Activated CD4-positive, alpha-beta memory T cell treated with anti-CD3 and anti-CD28 coated beads for 36 hours (primary cell): Measurements from ENCODE around the gene CGRRF1. TPM values are rescaled to one million over a fixed set of nuclear protein-coding genes. Genes with fewer than 3 reads are reported as not detected.

Experiments used
- CTCF ChIA-PET: fragments of 350-600 bp; sonication (Branson Sonifier 250); formaldehyde crosslinking; loops from one replicate; lab custom pipeline; 2021; ENCODE audit warnings: antibody characterized with exemption, inconsistent platforms; lab: Charles Lee
- POLR2A ChIA-PET: fragments of 350-600 bp; sonication (Branson Sonifier 250); formaldehyde crosslinking; loops from one replicate; lab custom pipeline; 2021; ENCODE audit warnings: antibody characterized with exemption; lab: Charles Lee
- DNase-seq: peaks from one replicate; pipeline ENCODE4 v3.0.0-alpha.2; 2020
- H3K27ac Mint-ChIP-seq: one replicate; pipeline ENCODE4 v1.8.0; 2021; ENCODE audit warnings: mixed read lengths
- H3K27me3 Mint-ChIP-seq: one replicate; pipeline ENCODE4 v1.8.0; 2021; ENCODE audit warnings: mixed read lengths
- H3K36me3 Mint-ChIP-seq: one replicate; pipeline ENCODE4 v1.8.0; 2021; ENCODE audit warnings: mixed read lengths
- H3K4me1 Mint-ChIP-seq: one replicate; pipeline ENCODE4 v1.8.0; 2021; ENCODE audit warnings: low read depth, mixed read lengths
- H3K4me3 Mint-ChIP-seq: one replicate; pipeline ENCODE4 v1.8.0; 2021; ENCODE audit warnings: mild to moderate bottlenecking, mixed read lengths
- H3K9me3 Mint-ChIP-seq: one replicate; pipeline ENCODE4 v1.8.0; 2021; ENCODE audit warnings: mixed read lengths
- intact Hi-C: fragments of 100-400 bp; cut with micrococcal nuclease; formaldehyde crosslinking; loops from one replicate; pipeline ENCODE4 v1.15.1; 2023
- total RNA-seq, 2 experiments: library from RNA; stranded (reverse); gene quantifications; one replicate each; pipeline ENCODE4 v1.2.3, GENCODE V29; 2021

Gene CGRRF1
- total RNA-seq, 2 experiments from 2014 or later = 13.7 to 15.1 TPM

- POLR2A ChIA-PET = no interaction called here
- Mint-ChIP-seq H3K27me3 (no peaks in the 10 kb centered on the region), H3K9me3 (no peaks in the 10 kb centered on the region), H3K27ac (no peak overlapping the region), H3K4me3 (no peak overlapping the region), H3K36me3 (no peaks in the 10 kb centered on the region), H3K4me1 (no peaks in the 10 kb centered on the region)
- no peak for DNase-seq
- CTCF ChIA-PET = no interaction called here
- intact Hi-C loops = no loop called here
Observed at GRCh38 chr14:54584097-54584496, 74.4 kb downstream of the CGRRF1 start.

- ChIA-PET POLR2A (no interaction called here), CTCF (no interaction called here)
- Mint-ChIP-seq H3K27ac (no peak overlapping the region), H3K9me3 (no peaks in the 10 kb centered on the region), H3K4me3 (no peak overlapping the region), H3K36me3 (no peaks in the 10 kb centered on the region), H3K4me1 (no peaks in the 10 kb centered on the region), H3K27me3 (no peaks in the 10 kb centered on the region)
- intact Hi-C loops = no loop called here
- no peak for DNase-seq
Observed at GRCh38 chr14:54585214-54585613, 75.5 kb downstream of the CGRRF1 start.

Other genes with a start within 250 kb of the CGRRF1 start
- 10 to 100 TPM; 96.2 to 99.2 TPM for gene CDKN3, start 112.9 kb upstream of the CGRRF1 start, total RNA-seq
- gene CNIH1, start 68.5 kb upstream of the CGRRF1 start, total RNA-seq = 10 to 100 TPM; 84.2 to 89.9 TPM
- gene GMFB, start 20.9 kb upstream of the CGRRF1 start, total RNA-seq = 10 to 100 TPM; 39.0 to 43.6 TPM
- gene SAMD4A, start 57.2 kb downstream of the CGRRF1 start, total RNA-seq = 1 to 10 TPM; 2.4 to 2.6 TPM